Measurements from ENCODE around the gene AFF2.

GRCh38 chrX:148774276-148774675 is 273.9 kb downstream of the AFF2 start:
- TF ChIP-seq, protein P1, sequence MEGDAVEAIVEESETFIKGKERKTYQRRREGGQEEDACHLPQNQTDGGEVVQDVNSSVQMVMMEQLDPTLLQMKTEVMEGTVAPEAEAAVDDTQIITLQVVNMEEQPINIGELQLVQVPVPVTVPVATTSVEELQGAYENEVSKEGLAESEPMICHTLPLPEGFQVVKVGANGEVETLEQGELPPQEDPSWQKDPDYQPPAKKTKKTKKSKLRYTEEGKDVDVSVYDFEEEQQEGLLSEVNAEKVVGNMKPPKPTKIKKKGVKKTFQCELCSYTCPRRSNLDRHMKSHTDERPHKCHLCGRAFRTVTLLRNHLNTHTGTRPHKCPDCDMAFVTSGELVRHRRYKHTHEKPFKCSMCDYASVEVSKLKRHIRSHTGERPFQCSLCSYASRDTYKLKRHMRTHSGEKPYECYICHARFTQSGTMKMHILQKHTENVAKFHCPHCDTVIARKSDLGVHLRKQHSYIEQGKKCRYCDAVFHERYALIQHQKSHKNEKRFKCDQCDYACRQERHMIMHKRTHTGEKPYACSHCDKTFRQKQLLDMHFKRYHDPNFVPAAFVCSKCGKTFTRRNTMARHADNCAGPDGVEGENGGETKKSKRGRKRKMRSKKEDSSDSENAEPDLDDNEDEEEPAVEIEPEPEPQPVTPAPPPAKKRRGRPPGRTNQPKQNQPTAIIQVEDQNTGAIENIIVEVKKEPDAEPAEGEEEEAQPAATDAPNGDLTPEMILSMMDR (IDR thresholded peaks at IDR 0.05) = no peak
- no peak for TF ChIP-seq EP300 (IDR thresholded peaks at IDR 0.05; ENCODE audit: low read depth)
